GM19463 (cell line): ENCODE data around the gene LRRC18.

Source experiments
- ATAC-seq: cut with Tn5 transposase; IDR thresholded peaks from one replicate; pipeline ENCODE4 v1.9.1; 2021; ENCODE audit warnings: mild to moderate bottlenecking, moderate library complexity; ENCODE audit not compliant: unreplicated experiment

LRRC18 gene

GRCh38 chr10:48946891-48947500 lies 7.4 kb upstream of the LRRC18 start:
- no peak for ATAC-seq

GRCh38 chr10:48946332-48946731 lies 6.7 kb upstream of the LRRC18 start:
- ATAC-seq: no peak

- no peak for ATAC-seq
Measured at GRCh38 chr10:48945441-48946130, 5.9 kb upstream of the LRRC18 start.

GRCh38 chr10:48944171-48944570 lies 4.5 kb upstream of the LRRC18 start:
- ATAC-seq: no peak

- ATAC-seq: no peak
Measured at GRCh38 chr10:48943096-48943495, 3.5 kb upstream of the LRRC18 start.

- ATAC-seq: no peak
Measured at GRCh38 chr10:48941427-48942075, 1.9 kb upstream of the LRRC18 start.

GRCh38 chr10:48940958-48941357 lies 1.3 kb upstream of the LRRC18 start:
- ATAC-seq: no peak

- ATAC-seq: no peak
Measured at GRCh38 chr10:48940372-48940771, 732 bp upstream of the LRRC18 start.

- ATAC-seq: no peak
Measured at GRCh38 chr10:48938990-48939536, 577 bp downstream of the LRRC18 start.

- ATAC-seq: no peak
Measured at GRCh38 chr10:48938281-48938680, 1.4 kb downstream of the LRRC18 start.

GRCh38 chr10:48937796-48938195 lies 1.8 kb downstream of the LRRC18 start:
- ATAC-seq: no peak

GRCh38 chr10:48935577-48935976 lies 4.1 kb downstream of the LRRC18 start:
- no peak for ATAC-seq

- ATAC-seq: no peak
Measured at GRCh38 chr10:48934672-48935501, 4.8 kb downstream of the LRRC18 start.

GRCh38 chr10:48932831-48933664 lies 6.6 kb downstream of the LRRC18 start:
- ATAC-seq: no peak

- no peak for ATAC-seq
Measured at GRCh38 chr10:48931188-48931587, 8.5 kb downstream of the LRRC18 start.

GRCh38 chr10:48929413-48929990 lies 10.1 kb downstream of the LRRC18 start:
- ATAC-seq: no peak

GRCh38 chr10:48926764-48927540 lies 12.7 kb downstream of the LRRC18 start:
- no peak for ATAC-seq

GRCh38 chr10:48926255-48926654 lies 13.4 kb downstream of the LRRC18 start:
- no peak for ATAC-seq

- no peak for ATAC-seq
Measured at GRCh38 chr10:48924988-48925387, 14.7 kb downstream of the LRRC18 start.
